Iris pigment epithelial cell (primary cell): ENCODE measurements around the gene STK36.
A peak's percentile ranks its signal among the peaks of the same experiment; 100 is the strongest.

Experiments used
- DNase-seq: peaks from one replicate; pipeline ENCODE4 v3.0.0-alpha.2; 2011; ENCODE audit warnings: low read depth

The STK36 gene

GRCh38 chr2:218671654-218672566 is at the start of gene STK36, which contains the start of gene RNF25:
Gene STK36, plus strand, starts transcription at chr2:218672086. Its CDS starts 744 bp downstream, at chr2:218672830.
Gene RNF25, minus strand, starts transcription at chr2:218672002. Its CDS starts 32 bp downstream, at chr2:218671970.
- peak; percentile 93 for DNase-seq

GRCh38 chr2:218622606-218623365 is 49.1 kb upstream of the STK36 start:
- DNase-seq, result no peak

- no peak for DNase-seq
Observed at GRCh38 chr2:218623366-218623705, 48.5 kb upstream of the STK36 start.

- DNase-seq, result no peak
Observed at GRCh38 chr2:218626369-218626768, 45.5 kb upstream of the STK36 start.

- no peak for DNase-seq
Observed at GRCh38 chr2:218627939-218628338, 43.9 kb upstream of the STK36 start.

- DNase-seq, result peak; percentile 33
Observed at GRCh38 chr2:218631837-218632236, 40.0 kb upstream of the STK36 start.

GRCh38 chr2:218635719-218636118 is 36.2 kb upstream of the STK36 start:
- DNase-seq, result no peak

GRCh38 chr2:218638372-218638771 is 33.5 kb upstream of the STK36 start:
- no peak for DNase-seq

GRCh38 chr2:218642121-218642656 is 29.7 kb upstream of the STK36 start:
- DNase-seq, result no peak

- no peak for DNase-seq
Observed at GRCh38 chr2:218642786-218643185, 29.1 kb upstream of the STK36 start.

GRCh38 chr2:218643751-218644310 is 28.1 kb upstream of the STK36 start:
- no peak for DNase-seq

GRCh38 chr2:218644721-218645120 is 27.2 kb upstream of the STK36 start:
- DNase-seq, result no peak

- peak; percentile 55 for DNase-seq
Observed at GRCh38 chr2:218645126-218645525, 26.8 kb upstream of the STK36 start.

GRCh38 chr2:218648088-218648786 is 23.6 kb upstream of the STK36 start:
- DNase-seq, result peak; percentile 73

- DNase-seq, result no peak
Observed at GRCh38 chr2:218648787-218649100, 23.1 kb upstream of the STK36 start.

- no peak for DNase-seq
Observed at GRCh38 chr2:218655751-218656150, 16.1 kb upstream of the STK36 start.

GRCh38 chr2:218658671-218659257 is 13.1 kb upstream of the STK36 start:
- DNase-seq, result peak; percentile 56

- DNase-seq, result peak; percentile 92
Observed at GRCh38 chr2:218659258-218659987, 12.5 kb upstream of the STK36 start, which contains the start of the genes BCS1L and ZNF142. Gene BCS1L, plus strand, starts transcription at chr2:218659683. Its CDS starts 1,305 bp downstream, at chr2:218660988. Gene ZNF142, minus strand, starts transcription at chr2:218659623. Its CDS starts 3,194 bp downstream, at chr2:218656429.

GRCh38 chr2:218659988-218660358 is 11.9 kb upstream of the STK36 start:
- DNase-seq, result peak; percentile 15

- DNase-seq, result no peak
Observed at GRCh38 chr2:218662377-218662776, 9.5 kb upstream of the STK36 start.

GRCh38 chr2:218662827-218663226 is 9.1 kb upstream of the STK36 start:
- DNase-seq, result no peak
